A673 (cell line): Measurements from ENCODE around the gene LINGO3. TPM values are rescaled to one million over a fixed set of nuclear protein-coding genes. Genes with fewer than 3 reads are reported as not detected.

Experiments
- BruUV-seq: library from RNA; stranded (reverse); fragments of 400-500 nt; replicated peaks from 2 replicates; lab custom pipeline; 2021; lab: Mats Ljungman, UMichigan
- CTCF ChIA-PET: fragments of 300-600 bp; sonication (Branson Sonifier 250); formaldehyde crosslinking; loops from one replicate; lab custom pipeline; 2022; ENCODE audit warnings: antibody characterized with exemption; lab: Charles Lee
- POLR2A ChIA-PET: fragments of 300-600 bp; sonication (Branson Sonifier 250); formaldehyde crosslinking; loops from one replicate; lab custom pipeline; 2022; ENCODE audit warnings: antibody characterized with exemption; ENCODE audit not compliant: low non-redundant PET; lab: Charles Lee
- DNase-seq: peaks from one replicate; pipeline ENCODE4 v3.0.0-alpha.2; 2015; ENCODE audit warnings: low spot score
- H3K27ac ChIP-seq: fragments of 200-600 bp; sonication (generic); 2 replicates; pipeline ENCODE4 v1.5.1; 2016; ENCODE audit warnings: mixed run types, low read depth, mild to moderate bottlenecking, mixed read lengths, antibody characterized with exemption, low read length; ENCODE audit not compliant: poor library complexity, severe bottlenecking
- H3K27me3 ChIP-seq: fragments of 200-600 bp; sonication (generic); replicated peaks from 2 replicates; pipeline ENCODE4 v1.6.1; 2017; ENCODE audit warnings: mixed run types, low read depth, mild to moderate bottlenecking, mixed read lengths, antibody characterized with exemption, low read length; ENCODE audit not compliant: insufficient read depth, poor library complexity
- H3K36me3 ChIP-seq: fragments of 200-600 bp; sonication (generic); 2 replicates; pipeline ENCODE4 v1.6.1; 2016; ENCODE audit warnings: mixed run types, mild to moderate bottlenecking, mixed read lengths, antibody characterized with exemption, low read length; ENCODE audit not compliant: insufficient read depth, poor library complexity, severe bottlenecking
- H3K4me1 ChIP-seq: fragments of 200-600 bp; sonication (generic); 2 replicates; pipeline ENCODE4 v1.6.1; 2017; ENCODE audit warnings: mixed run types, mild to moderate bottlenecking, mixed read lengths, antibody characterized with exemption, low read length; ENCODE audit not compliant: insufficient read depth, poor library complexity, severe bottlenecking
- H3K4me3 ChIP-seq: fragments of 200-600 bp; sonication (generic); 2 replicates; pipeline ENCODE4 v1.5.1; 2016; ENCODE audit warnings: low read depth, mixed run types, mild to moderate bottlenecking, mixed read lengths, low read length; ENCODE audit not compliant: poor library complexity, severe bottlenecking
- H3K9me3 ChIP-seq: fragments of 200-600 bp; sonication (generic); 2 replicates; pipeline ENCODE4 v1.6.1; 2016; ENCODE audit warnings: mixed run types, low read depth, mild to moderate bottlenecking, mixed read lengths, antibody characterized with exemption, low read length; ENCODE audit not compliant: poor library complexity, severe bottlenecking
- CTCF ChIP-seq: fragments of 300-800, 200-600 bp; sonication (generic); conservative IDR thresholded peaks from 2 replicates; pipeline ENCODE4 v1.5.1; 2017; ENCODE audit warnings: low read depth, mild to moderate bottlenecking, antibody characterized with exemption, low read length, moderate library complexity, mixed read lengths
- EZH2 ChIP-seq: fragments of 200-600 bp; sonication (generic); IDR thresholded peaks from 2 replicates; pipeline ENCODE4 v1.6.1; 2017; ENCODE audit warnings: borderline replicate concordance, low read depth, mild to moderate bottlenecking, mixed read lengths, antibody characterized with exemption, low read length; ENCODE audit not compliant: poor library complexity, severe bottlenecking
- intact Hi-C: fragments of 100-400 bp; cut with micrococcal nuclease; formaldehyde crosslinking; loops from one replicate; pipeline ENCODE4 v1.10.0; 2022; ENCODE audit not compliant: unreplicated experiment
- total RNA-seq: library from RNA; stranded (reverse); gene quantifications from 2 replicates; pipeline ENCODE4 v1.2.3, GENCODE V29; 2021

The LINGO3 gene
- total RNA-seq, 1 experiment from 2014 or later: not detected

- no peak for DNase-seq
- Histone ChIP-seq H3K4me3 (no peak overlapping the region), H3K9me3 (no peaks in the 10 kb centered on the region), H3K4me1 (no peaks in the 10 kb centered on the region), H3K36me3 (peaks cover 5% of the 10 kb centered on the region), H3K27me3 (no peaks in the 10 kb centered on the region), H3K27ac (no peak overlapping the region)
- CTCF ChIA-PET: no interaction called here
- no TSS peak for BruUV-seq
- no peak for TF ChIP-seq CTCF
- TF ChIP-seq EZH2: no peak
- POLR2A ChIA-PET: no interaction called here
- intact Hi-C loops: no loop called here
Observed at GRCh38 chr19:2341244-2341751, 33.3 kb upstream of the LINGO3 start.

GRCh38 chr19:2340496-2341243 is 32.7 kb upstream of the LINGO3 start:
- TF ChIP-seq CTCF (no peak), EZH2 (no peak)
- Histone ChIP-seq H3K36me3 (peaks cover 5% of the 10 kb centered on the region), H3K4me1 (no peaks in the 10 kb centered on the region), H3K27ac (no peak overlapping the region), H3K27me3 (no peaks in the 10 kb centered on the region), H3K4me3 (no peak overlapping the region), H3K9me3 (no peaks in the 10 kb centered on the region)
- POLR2A ChIA-PET: no interaction called here
- CTCF ChIA-PET: no interaction called here
- intact Hi-C loops: no loop called here
- no TSS peak for BruUV-seq
- no peak for DNase-seq

- H3K27me3 ChIP-seq: no peaks in the 10 kb centered on the region
- H3K4me1 ChIP-seq: no peaks in the 10 kb centered on the region
- TF ChIP-seq EZH2: no peak
- no peak for TF ChIP-seq CTCF
- ChIA-PET POLR2A (no interaction called here), CTCF (no interaction called here)
- no peak overlapping the region for H3K27ac ChIP-seq
- no TSS peak for BruUV-seq
- H3K4me3 ChIP-seq: no peak overlapping the region
- intact Hi-C loops: no loop called here
- H3K36me3 ChIP-seq: peaks cover 5% of the 10 kb centered on the region
- no peaks in the 10 kb centered on the region for H3K9me3 ChIP-seq
- DNase-seq: no peak
Observed at GRCh38 chr19:2339644-2340310, 31.8 kb upstream of the LINGO3 start.
